Caco-2 (cell line): ENCODE measurements around the gene PKIB. TPM values are rescaled to one million over a fixed set of nuclear protein-coding genes. Genes with fewer than 3 reads are reported as not detected.

Experiments
- BruUV-seq: library from RNA; stranded (reverse); fragments of 400-500 nt; replicated peaks from 2 replicates; lab custom pipeline; 2021; lab: Mats Ljungman, UMichigan
- CTCF ChIA-PET: fragments of 300-600 bp; sonication (Branson Sonifier 250); formaldehyde crosslinking; loops from one replicate; lab custom pipeline; 2022; ENCODE audit warnings: antibody characterized with exemption; lab: Charles Lee
- POLR2A ChIA-PET: fragments of 300-600 bp; sonication (Branson Sonifier 250); formaldehyde crosslinking; loops from one replicate; lab custom pipeline; 2022; ENCODE audit warnings: antibody characterized with exemption; lab: Charles Lee
- DNase-seq, 2 experiments: peaks; one replicate each; pipeline versions ENCODE4 v3.0.0 to v3.0.0-alpha.2; 2020 to 2022
- H3K27me3 ChIP-seq: replicated peaks from 2 replicates; pipeline ENCODE4 v1.6.0; 2011; ENCODE audit warnings: low read length; ENCODE audit not compliant: control insufficient read depth, insufficient read depth
- H3K36me3 ChIP-seq: 2 replicates; pipeline ENCODE4 v1.5.1; 2011; ENCODE audit warnings: low read length; ENCODE audit not compliant: control insufficient read depth, insufficient read depth
- H3K4me1 ChIP-seq: fragments of 250-450 bp; sonication (Bioruptor Pico); 2 replicates; pipeline ENCODE4 v1.5.1; 2020; ENCODE audit warnings: mild to moderate bottlenecking
- H3K4me3 ChIP-seq: 2 replicates; pipeline ENCODE4 v1.5.1; 2011; ENCODE audit warnings: low read depth, mild to moderate bottlenecking, control low read depth, low read length
- H3K9me3 ChIP-seq: fragments of 250-450 bp; sonication (Bioruptor Pico); 2 replicates; pipeline ENCODE4 v1.5.1; 2020; ENCODE audit warnings: mild to moderate bottlenecking, moderate library complexity
- H3K27ac Mint-ChIP-seq: one replicate; pipeline ENCODE4 v1.8.0; 2022; ENCODE audit warnings: mixed read lengths; ENCODE audit not compliant: unreplicated experiment
- H3K27me3 Mint-ChIP-seq: one replicate; pipeline ENCODE4 v1.8.0; 2022; ENCODE audit warnings: mixed read lengths; ENCODE audit not compliant: insufficient read depth, unreplicated experiment
- H3K36me3 Mint-ChIP-seq: one replicate; pipeline ENCODE4 v1.8.0; 2022; ENCODE audit warnings: mild to moderate bottlenecking, mixed read lengths; ENCODE audit not compliant: insufficient read depth, unreplicated experiment
- H3K4me1 Mint-ChIP-seq: one replicate; pipeline ENCODE4 v1.8.0; 2022; ENCODE audit warnings: low read depth, mixed read lengths; ENCODE audit not compliant: unreplicated experiment
- H3K4me3 Mint-ChIP-seq: one replicate; pipeline ENCODE4 v1.8.0; 2022; ENCODE audit warnings: mild to moderate bottlenecking, moderate library complexity, mixed read lengths; ENCODE audit not compliant: unreplicated experiment
- H3K9me3 Mint-ChIP-seq: one replicate; pipeline ENCODE4 v1.8.0; 2022; ENCODE audit warnings: mixed read lengths; ENCODE audit not compliant: unreplicated experiment
- CTCF ChIP-seq, 2 experiments: fragments of 200-600 bp in 1 of 2; IDR thresholded peaks; 1 replicate in 1 of 2; 2 replicates in 1 of 2; pipeline versions ENCODE4 v1.5.1 to v1.8.0; 2011 to 2022; ENCODE audit warnings: antibody characterized with exemption in 1 of 2, control low read depth in 1 of 2, inconsistent platforms in 1 of 2, low read depth in 1 of 2, low read length in 1 of 2, mild to moderate bottlenecking in 1 of 2, moderate library complexity in 1 of 2; ENCODE audit not compliant: insufficient read depth in 1 of 2, severe bottlenecking in 1 of 2, unreplicated experiment in 1 of 2
- intact Hi-C: fragments of 100-400 bp; cut with micrococcal nuclease; formaldehyde crosslinking; loops from one replicate; pipeline ENCODE4 v1.10.0; 2022; ENCODE audit not compliant: unreplicated experiment
- total RNA-seq: library from RNA; stranded (reverse); gene quantifications from 2 replicates; pipeline ENCODE4 v1.2.3, GENCODE V29; 2022

PKIB gene
- total RNA-seq, 1 experiment from 2014 or later, result 18.6 TPM

- no peak for DNase-seq
- H3K27ac Mint-ChIP-seq, result no peak overlapping the region
- ChIA-PET CTCF (no interaction called here), POLR2A (interaction anchor here (0.5 kb wide), 1 partner anchor 10 kb away, joined by 4 read pairs; no protein-coding TSS in a partner anchor)
- Histone ChIP-seq H3K36me3 (no peaks in the 10 kb centered on the region), H3K4me1 (no peaks in the 10 kb centered on the region; the same call in 1 of the 2 replicates), H3K27me3 (no peaks in the 10 kb centered on the region), H3K9me3 (no peaks in the 10 kb centered on the region), H3K4me3 (no peak overlapping the region)
- H3K9me3 Mint-ChIP-seq, result no peaks in the 10 kb centered on the region
- H3K4me1 Mint-ChIP-seq, result no peaks in the 10 kb centered on the region
- no peaks in the 10 kb centered on the region for H3K27me3 Mint-ChIP-seq
- no peak for TF ChIP-seq CTCF (IDR thresholded peaks at IDR 0.05; ENCODE audit: insufficient read depth in 1 of 2, low read depth in 1 of 2, low read length in 1 of 2, severe bottlenecking in 1 of 2, unreplicated experiment in 1 of 2)
- intact Hi-C loops, result loop anchor here (2.0 kb wide), 1 partner anchor 14 kb away; no protein-coding TSS in a partner anchor
- no peak overlapping the region for H3K4me3 Mint-ChIP-seq
- no TSS peak for BruUV-seq
- H3K36me3 Mint-ChIP-seq, result no peaks in the 10 kb centered on the region
These were observed 56.2 kb downstream of the PKIB start for GRCh38 chr6:122666418-122666817.

DNA sequence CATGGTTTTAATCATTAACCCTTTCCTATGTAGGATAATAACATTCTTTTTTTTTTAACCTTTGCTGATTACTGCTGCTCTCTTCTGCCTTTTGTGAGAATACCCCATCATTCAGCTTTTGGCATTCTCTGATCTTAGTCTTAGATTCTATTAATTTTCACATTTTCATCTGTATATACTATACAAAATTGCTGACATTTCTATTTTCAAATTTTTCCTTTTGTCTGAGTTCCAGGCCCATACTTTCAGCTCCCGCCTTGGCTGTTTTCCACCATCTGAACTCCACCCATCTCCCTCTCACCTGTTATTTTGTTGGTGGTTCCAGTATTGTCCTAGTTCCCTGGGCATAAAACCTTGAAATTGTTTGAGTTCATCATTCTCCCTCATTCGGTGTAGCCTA is 59.2 kb downstream of the PKIB start:
- no TSS peak for BruUV-seq
- TF ChIP-seq CTCF (IDR thresholded peaks at IDR 0.05; ENCODE audit: insufficient read depth in 1 of 2, low read depth in 1 of 2, low read length in 1 of 2, severe bottlenecking in 1 of 2, unreplicated experiment in 1 of 2), result no peak
- Mint-ChIP-seq H3K4me3 (no peak overlapping the region), H3K36me3 (no peaks in the 10 kb centered on the region), H3K9me3 (peaks cover 9% of the 10 kb centered on the region), H3K27me3 (no peaks in the 10 kb centered on the region), H3K27ac (no peak overlapping the region), H3K4me1 (peaks cover 7% of the 10 kb centered on the region)
- ChIA-PET POLR2A (no interaction called here), CTCF (no interaction called here)
- Histone ChIP-seq H3K9me3 (no peaks in the 10 kb centered on the region), H3K4me3 (no peak overlapping the region), H3K36me3 (no peaks in the 10 kb centered on the region), H3K4me1 (peaks cover 9% of the 10 kb centered on the region), H3K27me3 (no peaks in the 10 kb centered on the region)
- intact Hi-C loops, result no loop called here
- no peak for DNase-seq

DNA sequence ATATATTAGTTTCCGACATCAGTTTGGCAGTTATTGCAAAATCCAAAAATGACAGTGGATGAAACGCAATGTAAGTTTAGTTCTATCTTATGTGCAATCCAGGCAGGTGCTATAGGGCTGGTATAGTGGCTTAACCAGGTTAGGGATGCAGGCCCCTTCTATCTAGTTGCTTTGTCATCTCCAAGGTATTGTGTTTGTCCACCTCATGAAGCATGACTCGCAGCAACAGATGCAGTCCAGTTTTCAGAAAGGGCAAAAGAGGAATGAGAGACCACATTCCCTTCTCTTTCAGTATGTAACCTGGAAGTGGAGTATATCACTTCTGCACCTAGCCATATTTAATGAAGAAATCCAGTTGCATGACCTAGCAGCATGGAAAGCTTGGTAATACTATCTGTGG is 59.7 kb downstream of the PKIB start:
- Mint-ChIP-seq H3K4me3 (no peak overlapping the region), H3K4me1 (peaks cover 7% of the 10 kb centered on the region), H3K9me3 (peaks cover 9% of the 10 kb centered on the region), H3K36me3 (no peaks in the 10 kb centered on the region), H3K27me3 (no peaks in the 10 kb centered on the region), H3K27ac (no peak overlapping the region)
- no peak for TF ChIP-seq CTCF (IDR thresholded peaks at IDR 0.05; ENCODE audit: insufficient read depth in 1 of 2, low read depth in 1 of 2, low read length in 1 of 2, severe bottlenecking in 1 of 2, unreplicated experiment in 1 of 2)
- BruUV-seq, result no TSS peak
- Histone ChIP-seq H3K9me3 (no peaks in the 10 kb centered on the region), H3K4me3 (no peak overlapping the region), H3K27me3 (no peaks in the 10 kb centered on the region), H3K36me3 (no peaks in the 10 kb centered on the region), H3K4me1 (peaks cover 9% of the 10 kb centered on the region)
- intact Hi-C loops, result no loop called here
- POLR2A ChIA-PET, result no interaction called here
- CTCF ChIA-PET, result no interaction called here
- no peak for DNase-seq
